ENCODE results near the gene EDC4. TPM values are rescaled to one million over a fixed set of nuclear protein-coding genes. Genes with fewer than 3 reads are reported as not detected.
A peak's percentile ranks its signal among the peaks of the same experiment; 100 is the strongest.
"Not testable (repeated sequence)": the region's sequence is repeated elsewhere in the genome, so short reads cannot be mapped to it uniquely, and the experiment has no call there.

Gene EDC4
- total RNA-seq, 2 experiments from 2014 or later, result 72.2 to 78.7 TPM

DNA sequence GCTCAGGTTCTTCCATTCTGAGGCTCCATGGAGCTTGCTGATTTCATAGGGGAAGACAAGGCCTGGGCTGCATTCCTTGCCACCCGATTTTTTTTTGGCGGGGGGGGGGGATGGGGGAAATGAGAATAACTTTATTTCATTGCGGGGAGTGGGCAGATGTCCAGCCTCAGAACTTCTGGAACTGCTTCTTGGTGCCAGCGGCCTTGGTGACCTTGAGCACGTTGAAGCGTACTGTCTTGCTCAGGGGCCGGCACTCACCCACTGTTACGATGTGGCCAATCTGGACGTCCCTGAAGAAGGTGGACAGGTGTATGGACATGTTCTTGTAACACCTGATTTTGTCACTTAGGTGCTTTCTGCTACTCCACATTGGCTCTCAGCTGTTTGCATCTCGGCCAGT is 17.1 kb upstream of the EDC4 start:
- H3K27ac Mint-ChIP-seq, result peak overlapping the region; percentile 8
- H3K4me3 Mint-ChIP-seq, result no peak overlapping the region
- H3K4me1 Mint-ChIP-seq (ENCODE audit: low read depth), result peaks cover 34% of the 10 kb centered on the region
- peaks cover 3% of the 10 kb centered on the region for H3K36me3 Mint-ChIP-seq (ENCODE audit: low read depth)
- CTCF ChIA-PET, result no interaction called here
- no peaks in the 10 kb centered on the region for H3K27me3 Mint-ChIP-seq (ENCODE audit: low read depth)
- DNase-seq, result no peak
- no peaks in the 10 kb centered on the region for H3K9me3 Mint-ChIP-seq
- intact Hi-C loops (cut with micrococcal nuclease), result no loop called here

DNA sequence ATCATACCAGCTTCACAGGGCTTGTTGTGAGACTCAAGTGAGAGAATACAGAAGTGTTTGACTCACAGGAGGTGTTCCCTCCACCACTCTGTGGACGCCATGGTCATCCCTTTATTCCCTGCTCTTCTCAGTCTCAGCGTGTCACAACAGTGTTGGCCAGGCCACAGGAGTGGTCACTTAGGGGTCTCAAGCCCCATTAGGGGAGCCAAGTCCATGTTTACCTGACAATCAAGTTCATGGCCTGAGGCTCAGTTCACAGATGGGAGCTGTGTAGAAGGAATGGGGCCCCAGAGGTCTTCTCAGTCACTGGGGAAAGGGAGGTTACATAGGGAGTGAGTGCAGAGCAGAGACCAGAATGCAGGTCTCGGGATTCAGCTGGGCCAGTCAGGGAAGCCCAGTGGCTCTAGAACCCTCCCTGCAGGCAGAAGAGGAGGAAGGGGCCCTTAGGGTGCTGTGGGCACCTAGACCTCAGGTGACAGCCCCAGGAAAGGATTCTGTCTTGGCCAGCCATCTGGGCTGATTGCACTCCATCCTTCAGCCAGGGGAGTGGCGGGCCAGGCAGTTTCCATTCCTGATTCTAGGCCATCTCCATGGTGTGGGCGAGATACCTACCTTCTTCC is 15.8 kb upstream of the EDC4 start:
- peaks cover 5% of the 10 kb centered on the region for H3K36me3 Mint-ChIP-seq (ENCODE audit: low read depth)
- H3K4me1 Mint-ChIP-seq (ENCODE audit: low read depth), result peaks cover 40% of the 10 kb centered on the region
- H3K4me3 Mint-ChIP-seq, result no peak overlapping the region
- no peaks in the 10 kb centered on the region for H3K27me3 Mint-ChIP-seq (ENCODE audit: low read depth)
- H3K9me3 Mint-ChIP-seq, result no peaks in the 10 kb centered on the region
- intact Hi-C loops (cut with micrococcal nuclease), result no loop called here
- CTCF ChIA-PET, result interaction anchor here (1.3 to 1.7 kb wide), 2 partner anchors 27 to 41 kb away, joined by 4 to 8 read pairs; no protein-coding TSS in a partner anchor
- no peak for DNase-seq
- H3K27ac Mint-ChIP-seq, result no peak overlapping the region

DNA sequence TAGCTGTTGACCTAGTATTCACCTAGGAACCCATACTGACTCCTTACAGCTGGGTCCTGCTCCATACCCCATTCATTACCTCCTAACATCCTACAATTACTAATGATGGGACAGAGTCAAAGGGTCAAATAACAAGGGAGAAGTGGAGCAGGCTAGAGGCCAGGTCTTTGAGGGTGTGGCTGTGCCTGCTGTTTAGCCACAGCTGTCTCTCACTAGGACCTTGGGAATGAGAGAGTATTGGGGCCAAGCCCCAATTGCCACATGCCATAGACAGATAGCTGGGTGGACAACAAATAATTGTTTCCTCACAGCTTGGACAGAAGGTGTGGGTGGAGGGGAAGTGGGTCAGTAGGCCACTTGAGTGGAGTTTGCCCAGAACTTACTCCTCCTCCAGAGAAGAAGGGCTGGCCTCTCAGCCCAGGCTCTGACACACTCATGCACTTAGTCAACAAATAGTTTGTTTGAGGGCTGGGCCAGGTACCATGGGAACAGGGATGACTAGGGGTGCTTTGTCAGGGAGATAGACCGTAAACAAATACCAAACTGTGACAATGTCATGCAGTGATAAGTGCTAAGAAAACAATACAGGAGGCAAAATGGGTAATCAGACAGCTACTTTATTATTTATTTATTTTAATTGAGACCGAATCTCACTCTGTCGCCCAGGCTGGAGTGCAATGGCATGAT is 15.2 kb upstream of the EDC4 start:
- peaks cover 39% of the 10 kb centered on the region for H3K4me1 Mint-ChIP-seq (ENCODE audit: low read depth)
- H3K4me3 Mint-ChIP-seq, result no peak overlapping the region
- no peak overlapping the region for H3K27ac Mint-ChIP-seq
- intact Hi-C loops (cut with micrococcal nuclease), result no loop called here
- CTCF ChIA-PET, result interaction anchor here (1.3 to 1.7 kb wide), 2 partner anchors 26 to 42 kb away, joined by 4 to 8 read pairs; no protein-coding TSS in a partner anchor
- DNase-seq, result no peak
- H3K36me3 Mint-ChIP-seq (ENCODE audit: low read depth), result peaks cover 5% of the 10 kb centered on the region
- no peaks in the 10 kb centered on the region for H3K27me3 Mint-ChIP-seq (ENCODE audit: low read depth)
- no peaks in the 10 kb centered on the region for H3K9me3 Mint-ChIP-seq

DNA sequence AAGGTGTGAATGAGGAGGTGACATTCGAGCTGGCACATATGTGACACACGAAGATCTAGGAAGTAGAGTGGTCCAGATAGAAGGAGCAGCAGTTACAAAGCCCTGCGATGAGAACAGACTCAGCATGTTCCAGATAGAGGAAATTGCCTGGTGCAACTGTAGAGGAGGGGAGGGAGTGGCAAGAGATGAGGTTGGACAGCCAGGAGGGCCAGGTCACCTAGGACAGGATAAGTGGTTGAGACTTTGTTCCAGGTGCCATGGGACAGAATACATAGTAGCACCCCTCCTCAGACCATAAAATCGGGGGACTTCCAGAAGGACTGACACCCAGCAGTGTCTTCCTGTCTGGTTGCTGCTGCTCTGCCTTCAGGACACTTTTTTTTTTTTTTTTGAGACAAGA is 14.4 kb upstream of the EDC4 start:
- DNase-seq, result no peak
- CTCF ChIA-PET, result interaction anchor here (0.6 to 1.7 kb wide), 2 partner anchors 42 to 263 kb away, joined by 3 to 8 read pairs; no protein-coding TSS in a partner anchor
- Mint-ChIP-seq H3K4me1 (ENCODE audit: low read depth) (peaks cover 39% of the 10 kb centered on the region), H3K9me3 (no peaks in the 10 kb centered on the region), H3K27me3 (ENCODE audit: low read depth) (no peaks in the 10 kb centered on the region), H3K4me3 (no peak overlapping the region), H3K27ac (no peak overlapping the region), H3K36me3 (ENCODE audit: low read depth) (peaks cover 5% of the 10 kb centered on the region)
- intact Hi-C loops (cut with micrococcal nuclease), result no loop called here

DNA sequence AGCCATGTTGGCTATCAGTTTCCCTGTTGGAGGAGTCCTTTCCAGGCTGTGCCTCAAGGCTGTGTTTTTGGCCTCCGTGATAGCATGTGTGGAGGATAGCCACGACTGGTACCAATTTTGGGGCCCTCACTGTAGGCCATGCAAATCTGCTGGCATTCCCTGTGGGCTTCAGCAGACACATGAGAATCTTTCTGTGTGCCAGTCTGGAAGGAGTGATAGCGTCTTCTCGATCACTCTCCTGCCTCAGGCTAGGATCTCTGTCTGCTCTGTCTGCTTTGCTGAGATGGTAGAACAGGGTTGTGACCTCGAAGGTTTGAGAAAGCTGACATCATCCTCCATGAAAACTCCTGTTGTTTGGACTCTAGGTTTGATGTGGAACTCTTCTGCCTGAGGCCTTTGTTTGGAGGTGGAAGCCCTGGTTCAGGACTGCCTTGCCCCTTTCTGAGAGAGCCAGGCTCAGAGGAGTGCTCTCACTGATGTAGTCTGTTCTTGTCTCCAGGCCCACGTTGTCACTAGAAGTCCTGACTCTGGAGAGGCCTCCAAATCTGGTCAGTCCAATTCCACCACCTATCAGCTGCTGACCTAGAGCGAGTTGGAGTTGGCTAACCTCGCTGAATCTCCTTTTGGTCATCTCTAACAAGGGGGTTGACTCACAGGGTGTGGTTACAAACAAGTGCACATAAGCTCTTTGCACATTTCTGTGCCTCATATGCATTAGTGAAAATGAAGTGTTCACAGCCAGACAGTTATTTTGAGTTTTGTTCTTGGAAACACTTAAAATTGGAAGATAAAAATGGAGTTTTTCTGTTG is 12.1 kb upstream of the EDC4 start:
- Mint-ChIP-seq H3K27ac (no peak overlapping the region), H3K4me3 (no peak overlapping the region), H3K9me3 (no peaks in the 10 kb centered on the region), H3K4me1 (ENCODE audit: low read depth) (peaks cover 25% of the 10 kb centered on the region), H3K27me3 (ENCODE audit: low read depth) (no peaks in the 10 kb centered on the region), H3K36me3 (ENCODE audit: low read depth) (peaks cover 8% of the 10 kb centered on the region)
- intact Hi-C loops (cut with micrococcal nuclease), result no loop called here
- DNase-seq, result no peak
- CTCF ChIA-PET, result interaction anchor here (0.6 to 2.6 kb wide), 5 partner anchors 23 to 82 kb away, joined by 3 to 11 read pairs (median 4); partner anchors contain the start of gene NRN1L

DNA sequence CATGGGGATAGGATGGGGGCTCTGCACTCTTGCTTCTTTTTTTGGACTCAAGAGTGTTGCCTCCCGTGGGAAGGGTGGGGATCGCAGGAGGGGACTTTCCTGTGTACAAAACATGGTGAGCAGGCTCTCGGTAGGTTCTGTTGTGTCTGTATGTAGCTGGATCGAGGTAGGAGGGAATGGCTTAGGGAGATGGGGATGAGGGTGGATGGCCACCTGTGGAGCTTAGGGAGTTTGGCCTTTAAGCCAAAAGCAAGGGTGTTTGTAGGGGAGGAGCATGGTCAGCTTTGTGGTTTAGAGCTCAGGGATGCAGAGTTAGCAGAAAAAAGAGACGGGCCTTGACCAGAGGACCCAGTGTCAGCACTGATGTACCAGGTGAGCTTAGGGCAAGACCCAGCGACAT is 11.0 kb upstream of the EDC4 start:
- DNase-seq, result no peak
- no peak overlapping the region for H3K4me3 Mint-ChIP-seq
- peaks cover 21% of the 10 kb centered on the region for H3K4me1 Mint-ChIP-seq (ENCODE audit: low read depth)
- peaks cover 11% of the 10 kb centered on the region for H3K36me3 Mint-ChIP-seq (ENCODE audit: low read depth)
- H3K27ac Mint-ChIP-seq, result peak overlapping the region; percentile 53
- no peaks in the 10 kb centered on the region for H3K9me3 Mint-ChIP-seq
- CTCF ChIA-PET, result interaction anchor here (1.9 to 2.6 kb wide), 4 partner anchors 10 to 104 kb away, joined by 5 to 11 read pairs (median 8); partner anchors contain the start of gene NRN1L
- no peaks in the 10 kb centered on the region for H3K27me3 Mint-ChIP-seq (ENCODE audit: low read depth)
- intact Hi-C loops (cut with micrococcal nuclease), result no loop called here

DNA sequence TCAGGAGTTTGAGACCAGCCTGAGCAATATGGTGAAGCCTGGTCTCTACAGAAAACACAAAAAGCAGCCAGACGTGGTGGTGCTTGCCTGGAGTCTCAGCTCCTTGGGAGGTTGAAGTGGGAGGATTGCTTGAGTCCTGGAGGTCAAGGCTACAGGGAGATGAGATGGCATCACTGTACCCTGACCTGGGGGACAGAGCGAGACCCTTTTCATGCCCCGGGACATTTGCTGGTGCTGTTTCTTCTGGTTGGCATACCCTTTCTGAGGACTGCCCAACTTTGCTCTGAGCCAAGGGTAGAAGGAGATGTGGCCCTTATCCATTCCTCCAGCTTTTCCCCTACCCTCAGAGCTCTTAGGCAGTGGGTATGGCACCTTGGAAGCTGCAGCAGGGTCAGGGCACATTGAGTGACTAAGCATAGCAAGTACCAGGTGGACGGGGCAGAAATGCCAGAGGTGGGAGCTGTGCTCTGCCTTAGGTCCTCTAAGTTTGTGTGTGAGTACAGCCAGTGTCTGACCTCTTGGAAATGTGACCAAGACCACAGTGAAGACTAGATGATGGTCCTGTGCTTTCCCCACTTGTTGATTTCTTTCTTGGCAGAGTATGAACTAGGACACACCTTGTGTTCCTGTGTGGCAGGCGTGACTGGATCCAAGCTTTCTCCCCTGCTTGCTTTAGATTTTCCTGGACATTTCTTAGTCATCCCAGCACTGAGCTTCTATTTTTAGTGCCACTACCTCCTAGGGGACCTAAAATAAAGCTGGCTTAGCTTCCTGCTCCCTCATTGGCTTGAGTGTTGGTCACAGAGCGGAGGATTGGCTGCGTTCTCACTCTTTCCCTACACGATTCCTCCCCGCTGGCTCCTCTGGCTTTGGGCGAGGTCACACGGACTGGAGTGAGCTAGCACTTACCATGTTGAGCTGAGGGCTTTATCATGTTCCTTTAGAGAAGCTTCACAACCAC is 9.9 kb upstream of the EDC4 start:
- H3K9me3 Mint-ChIP-seq, result no peaks in the 10 kb centered on the region
- no peak for DNase-seq
- H3K27me3 Mint-ChIP-seq (ENCODE audit: low read depth), result no peaks in the 10 kb centered on the region
- no peak overlapping the region for H3K4me3 Mint-ChIP-seq
- peaks cover 13% of the 10 kb centered on the region for H3K36me3 Mint-ChIP-seq (ENCODE audit: low read depth)
- intact Hi-C loops (cut with micrococcal nuclease), result no loop called here
- CTCF ChIA-PET, result interaction anchor here (0.6 to 2.6 kb wide), 7 partner anchors 9 to 103 kb away, joined by 3 to 11 read pairs (median 5); partner anchors contain the start of gene NRN1L
- no peak overlapping the region for H3K27ac Mint-ChIP-seq
- peaks cover 12% of the 10 kb centered on the region for H3K4me1 Mint-ChIP-seq (ENCODE audit: low read depth)

DNA sequence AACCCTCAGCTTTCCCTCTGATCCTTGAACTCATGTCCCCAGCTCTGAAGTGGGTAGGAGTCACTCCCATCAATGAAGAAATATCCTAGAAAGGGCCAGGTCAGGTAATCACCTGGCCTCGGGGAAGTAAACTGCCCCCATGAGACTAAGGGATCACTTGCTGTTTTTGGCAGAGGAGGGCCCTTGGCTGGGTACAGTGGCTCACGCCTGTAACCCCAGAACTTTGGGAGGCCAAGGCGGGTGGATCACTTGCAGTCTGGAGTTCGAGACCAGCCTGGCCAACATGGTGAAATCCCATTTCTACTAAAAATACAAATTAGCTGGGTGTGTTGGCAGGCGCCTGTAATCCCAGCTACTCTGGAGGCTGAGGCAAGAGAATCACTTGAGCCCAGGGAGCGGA is 8.8 kb upstream of the EDC4 start:
- intact Hi-C loops (cut with micrococcal nuclease), result loop anchor here (2.0 kb wide), 1 partner anchor 17 kb away; the partner anchor contains the start of genes CENPT and NUTF2
- not testable (repeated sequence) for H3K27ac Mint-ChIP-seq; H3K9me3 Mint-ChIP-seq; H3K27me3 Mint-ChIP-seq (ENCODE audit: low read depth); H3K4me1 Mint-ChIP-seq (ENCODE audit: low read depth); H3K4me3 Mint-ChIP-seq; DNase-seq
- CTCF ChIA-PET, result interaction anchor here (0.6 to 2.6 kb wide), 4 partner anchors 7 to 47 kb away, joined by 3 to 8 read pairs (median 4); no protein-coding TSS in a partner anchor
- H3K36me3 Mint-ChIP-seq (ENCODE audit: low read depth), result peaks cover 14% of the 10 kb centered on the region

DNA sequence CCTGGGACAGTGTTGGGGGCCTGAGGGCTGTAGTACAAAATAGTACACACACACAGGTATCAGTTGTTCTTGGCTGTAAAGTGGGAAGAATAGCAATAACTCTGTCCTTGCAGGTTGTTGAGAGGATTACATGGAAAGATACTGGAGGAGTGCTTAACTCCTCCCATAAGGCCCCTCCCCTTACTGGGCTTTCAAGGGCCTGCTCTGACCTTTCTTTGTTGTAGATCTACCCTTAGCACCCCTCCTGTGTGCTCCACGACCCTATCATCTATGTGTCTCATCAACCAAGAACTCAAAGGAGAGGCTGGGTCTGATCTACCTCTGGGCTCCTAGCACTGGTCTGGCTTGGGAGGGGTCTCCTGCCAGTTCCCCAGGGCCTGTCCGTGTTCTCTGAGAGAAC is 8.3 kb upstream of the EDC4 start:
- H3K9me3 Mint-ChIP-seq, result no peaks in the 10 kb centered on the region
- intact Hi-C loops (cut with micrococcal nuclease), result loop anchor here (2.0 kb wide), 1 partner anchor 18 kb away; the partner anchor contains the start of genes CENPT and NUTF2

DNA sequence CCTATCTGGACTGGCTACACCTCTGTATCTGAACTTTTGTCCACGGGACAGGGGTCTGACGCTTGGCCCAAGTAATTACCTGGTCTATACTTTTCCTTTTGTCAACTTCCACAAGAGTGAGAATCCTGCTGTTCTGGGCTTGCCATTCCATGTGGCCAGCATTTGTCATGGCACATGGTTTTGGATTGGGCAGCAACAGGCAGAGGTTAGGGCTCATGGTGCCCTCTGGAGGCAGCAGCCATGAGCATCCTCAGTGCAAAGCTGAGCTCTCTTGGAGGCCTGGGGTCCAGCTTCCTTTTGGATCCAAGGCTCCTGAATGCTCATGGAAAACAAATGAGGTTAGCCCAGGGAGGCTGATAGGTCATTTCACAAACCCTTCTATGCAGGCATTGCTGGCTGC is 7.5 kb upstream of the EDC4 start:
- no peak overlapping the region for H3K4me3 Mint-ChIP-seq
- H3K27me3 Mint-ChIP-seq (ENCODE audit: low read depth), result no peaks in the 10 kb centered on the region
- peak; percentile 39 for DNase-seq
- H3K4me1 Mint-ChIP-seq (ENCODE audit: low read depth), result peaks cover 7% of the 10 kb centered on the region
- peaks cover 14% of the 10 kb centered on the region for H3K36me3 Mint-ChIP-seq (ENCODE audit: low read depth)
- CTCF ChIA-PET, result interaction anchor here (0.6 to 1.7 kb wide), 6 partner anchors 16 to 374 kb away, joined by 4 to 6 read pairs (median 5); no protein-coding TSS in a partner anchor
- intact Hi-C loops (cut with micrococcal nuclease), result loop anchor here (1.0 to 2.0 kb wide), 2 partner anchors 19 to 49 kb away; partner anchors contain the start of genes CENPT and NUTF2
- H3K9me3 Mint-ChIP-seq, result no peaks in the 10 kb centered on the region
- no peak overlapping the region for H3K27ac Mint-ChIP-seq

More for the DNA sequence above, 8.3 kb upstream of the EDC4 start:
- Mint-ChIP-seq H3K4me3 (no peak overlapping the region), H3K27ac (no peak overlapping the region), H3K4me1 (ENCODE audit: low read depth) (peaks cover 7% of the 10 kb centered on the region), H3K27me3 (ENCODE audit: low read depth) (no peaks in the 10 kb centered on the region), H3K36me3 (ENCODE audit: low read depth) (peaks cover 14% of the 10 kb centered on the region)
- no peak for DNase-seq
- CTCF ChIA-PET, result interaction anchor here (0.6 to 1.4 kb wide), 4 partner anchors 15 to 373 kb away, joined by 3 to 6 read pairs (median 4); no protein-coding TSS in a partner anchor

DNA sequence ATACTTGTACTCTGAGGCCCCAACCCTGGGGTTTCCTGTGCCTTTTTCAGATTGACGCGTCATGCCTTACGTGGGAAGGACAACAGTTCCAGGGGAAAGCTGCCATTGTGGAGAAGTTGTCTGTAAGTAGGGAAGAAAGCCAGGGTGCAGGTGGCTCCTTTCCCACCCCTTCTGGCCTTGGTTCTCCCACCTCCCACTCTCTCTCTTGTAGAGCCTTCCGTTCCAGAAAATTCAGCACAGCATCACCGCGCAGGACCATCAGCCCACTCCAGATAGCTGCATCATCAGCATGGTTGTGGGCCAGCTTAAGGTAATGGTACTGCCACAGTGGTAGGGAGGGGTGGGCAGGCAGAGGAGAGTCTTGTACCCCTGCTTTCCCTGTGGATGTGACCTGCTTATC is 4.6 kb upstream of the EDC4 start:
- no peak for DNase-seq
- CTCF ChIA-PET, result interaction anchor here (0.9 to 2.6 kb wide), 2 partner anchors 15 to 51 kb away, joined by 3 to 6 read pairs; no protein-coding TSS in a partner anchor
- no peaks in the 10 kb centered on the region for H3K27me3 Mint-ChIP-seq (ENCODE audit: low read depth)
- intact Hi-C loops (cut with micrococcal nuclease), result no loop called here
- peaks cover 13% of the 10 kb centered on the region for H3K36me3 Mint-ChIP-seq (ENCODE audit: low read depth)
- peaks cover 4% of the 10 kb centered on the region for H3K4me1 Mint-ChIP-seq (ENCODE audit: low read depth)
- H3K27ac Mint-ChIP-seq, result no peak overlapping the region
- H3K9me3 Mint-ChIP-seq, result no peaks in the 10 kb centered on the region
- H3K4me3 Mint-ChIP-seq, result no peak overlapping the region
